K562 (cell line): ENCODE data around the gene TULP1. TPM values are rescaled to one million over a fixed set of nuclear protein-coding genes. Genes with fewer than 3 reads are reported as not detected.

ENCODE experiments used
- ASH1L ChIP-seq: fragments of 450-650 bp; IDR thresholded peaks from 2 replicates; pipeline ENCODE4 v1.6.1; 2018; ENCODE audit warnings: borderline replicate concordance, mild to moderate bottlenecking, low read depth; ENCODE audit not compliant: partially characterized antibody
- CHD1 ChIP-seq: fragments of 200-600 bp; sonication (generic); IDR thresholded peaks from one replicate; pipeline ENCODE4 v1.6.1; 2012; ENCODE audit warnings: mild to moderate bottlenecking, moderate library complexity, low read length, inconsistent platforms
- CTBP1 ChIP-seq: fragments of 450-650 bp; IDR thresholded peaks from 2 replicates; pipeline ENCODE4 v1.6.1; 2016; ENCODE audit warnings: borderline replicate concordance
- GATA2 ChIP-seq: sonication (generic); formaldehyde crosslinking; IDR thresholded peaks from 2 replicates; pipeline ENCODE4 v1.4.0; 2020; ENCODE audit warnings: mild to moderate bottlenecking, missing genetic modification reagents
- GATAD2A ChIP-seq: fragments of 450-650 bp; IDR thresholded peaks from 2 replicates; pipeline ENCODE4 v1.6.1; 2017
- HMGN3 ChIP-seq: IDR thresholded peaks from 2 replicates; pipeline ENCODE4 v1.6.1; 2011; ENCODE audit warnings: borderline replicate concordance, low read depth, mild to moderate bottlenecking, mixed read lengths, low read length; ENCODE audit not compliant: insufficient read length; ENCODE audit errors: extremely low read depth
- MAFG ChIP-seq: fragments of 450-650 bp; conservative IDR thresholded peaks from 2 replicates; pipeline ENCODE4 v1.6.1; 2016; ENCODE audit warnings: missing genetic modification characterization, missing compliant biosample characterization
- MAX ChIP-seq: sonication (generic); formaldehyde crosslinking; IDR thresholded peaks from 2 replicates; pipeline ENCODE4 v1.9.0; 2022; ENCODE audit warnings: mild to moderate bottlenecking, missing genetic modification reagents
- MTA3 ChIP-seq: fragments of 450-650 bp; formaldehyde crosslinking; IDR thresholded peaks from 2 replicates; pipeline ENCODE4 v1.6.1; 2017; ENCODE audit warnings: mild to moderate bottlenecking, borderline replicate concordance
- NCOA1 ChIP-seq: fragments of 450-650 bp; IDR thresholded peaks from 2 replicates; pipeline ENCODE4 v1.6.1; 2016; ENCODE audit warnings: low read depth
- TAF1 ChIP-seq: IDR thresholded peaks from 2 replicates; pipeline ENCODE4 v1.6.1; 2011; ENCODE audit warnings: mild to moderate bottlenecking, low read length, moderate library complexity; ENCODE audit not compliant: insufficient read depth, control insufficient read depth, severe bottlenecking; ENCODE audit errors: extremely low read depth
- ZBTB49 ChIP-seq: sonication (generic); formaldehyde crosslinking; IDR thresholded peaks from 2 replicates; pipeline ENCODE4 v1.8.0; 2022; ENCODE audit warnings: missing genetic modification reagents, mild to moderate bottlenecking, borderline replicate concordance
- ZNF174 ChIP-seq: fragments of 250-450 bp; sonication (Bioruptor Pico); IDR thresholded peaks from 2 replicates; pipeline ENCODE4 v1.4.0; 2020; ENCODE audit warnings: mild to moderate bottlenecking
- ZNF263 ChIP-seq: sonication (generic); formaldehyde crosslinking; IDR thresholded peaks from 2 replicates; pipeline ENCODE4 v1.8.0; 2022; ENCODE audit warnings: mild to moderate bottlenecking, missing genetic modification reagents, borderline replicate concordance
- ZNF431 ChIP-seq: sonication (generic); formaldehyde crosslinking; IDR thresholded peaks from 2 replicates; pipeline ENCODE4 v1.8.0; 2022; ENCODE audit warnings: mild to moderate bottlenecking, missing genetic modification reagents
- polyA plus RNA-seq, 8 experiments: library from polyadenylated mRNA; depleted of rRNA in 4 of 8; stranded (reverse) in 5 of 8; unstranded in 3 of 8; fragments of >200 nt; fragmentation: Nextera tagmentation in 2 of 8; fragmentation: Illumina TruSeq in 1 of 8; extraction: Ambion mirVana in 2 of 8; extraction: Trizol in 1 of 8; gene quantifications; 2 replicates each; pipeline versions ENCODE4 v1.2.1 to v1.2.3, GENCODE V29; 2011 to 2014; ENCODE audit warnings: inconsistent platforms in 1 of 8, missing spikeins in 1 of 8
- total RNA-seq, 7 experiments: library from RNA; depleted of rRNA in 6 of 7; stranded (reverse); fragments of >200 nt in 6 of 7; fragmentation: Illumina TruSeq in 2 of 7; extraction: Trizol in 2 of 7; gene quantifications; 2 replicates each; pipeline versions ENCODE4 v1.2.1 to v1.2.3, GENCODE V29; 2011 to 2021; ENCODE audit warnings: low replicate concordance in 1 of 7
- TF ChIP-seq, protein P1 (sequence below): fragments of 450-650 bp; formaldehyde crosslinking; conservative IDR thresholded peaks from 2 replicates; pipeline ENCODE4 v1.4.0; 2022; ENCODE audit warnings: mild to moderate bottlenecking, missing genetic modification characterization
- TF ChIP-seq, protein P2 (sequence below), 2 experiments: IDR thresholded peaks; 2 replicates each; pipeline ENCODE4 v1.6.1; 2011; ENCODE audit warnings: borderline replicate concordance in 1 of 2, control low read depth in 1 of 2, low read depth in 1 of 2, low read length in 1 of 2, mild to moderate bottlenecking in 1 of 2, mixed read lengths in 1 of 2, moderate library complexity in 1 of 2; ENCODE audit not compliant: insufficient read depth in 1 of 2, insufficient read length in 1 of 2, poor library complexity in 1 of 2, severe bottlenecking in 1 of 2; ENCODE audit errors: extremely low read depth in 1 of 2
- TF ChIP-seq, protein P3 (sequence below), 2 experiments: IDR thresholded peaks; 2 replicates each; pipeline ENCODE4 v1.6.1; 2012; ENCODE audit warnings: improper control_type of control experiment in 2 of 2, low read depth in 2 of 2, low read length in 2 of 2, borderline replicate concordance in 1 of 2

TULP1 gene
- total and polyA plus RNA-seq, 9 of the 15 experiments (the other 6 are each of a cell fraction or from before 2014, with no cell fraction given), result 0.06 to 0.17 (median 0.09) TPM; not detected in 6

- TF ChIP-seq ZBTB49 (peak; percentile 86; the same call in 1 of the 2 replicates), CHD1 (peak; percentile 62), HMGN3 (peak; percentile 86), ZNF174 (CRISPR knock-in tag) (no peak), ZNF431 (CRISPR knock-in tag) (peak; percentile 80), MTA3 (0 out of 2 replicates have a peak, but pooled peaks have one; percentile 5), MAFG (tag) (no peak), GATAD2A (0 out of 2 replicates have a peak, but pooled peaks have one; percentile 50), GATA2 (CRISPR knock-in tag) (no peak), CTBP1 (peak; percentile 29; the same call in 1 of the 2 replicates), MAX (CRISPR knock-in tag) (peak; percentile 89), TAF1 (peak; percentile 76), ZNF263 (CRISPR knock-in tag) (peak; percentile 89), ASH1L (peak; percentile 39), NCOA1 (peak; percentile 27; the same call in 1 of the 2 replicates)
- TF ChIP-seq, protein P1, sequence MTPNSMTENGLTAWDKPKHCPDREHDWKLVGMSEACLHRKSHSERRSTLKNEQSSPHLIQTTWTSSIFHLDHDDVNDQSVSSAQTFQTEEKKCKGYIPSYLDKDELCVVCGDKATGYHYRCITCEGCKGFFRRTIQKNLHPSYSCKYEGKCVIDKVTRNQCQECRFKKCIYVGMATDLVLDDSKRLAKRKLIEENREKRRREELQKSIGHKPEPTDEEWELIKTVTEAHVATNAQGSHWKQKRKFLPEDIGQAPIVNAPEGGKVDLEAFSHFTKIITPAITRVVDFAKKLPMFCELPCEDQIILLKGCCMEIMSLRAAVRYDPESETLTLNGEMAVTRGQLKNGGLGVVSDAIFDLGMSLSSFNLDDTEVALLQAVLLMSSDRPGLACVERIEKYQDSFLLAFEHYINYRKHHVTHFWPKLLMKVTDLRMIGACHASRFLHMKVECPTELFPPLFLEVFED (CRISPR knock-in tag), result peak; percentile 49; the same call in 1 of the 2 replicates
- TF ChIP-seq, protein P2, sequence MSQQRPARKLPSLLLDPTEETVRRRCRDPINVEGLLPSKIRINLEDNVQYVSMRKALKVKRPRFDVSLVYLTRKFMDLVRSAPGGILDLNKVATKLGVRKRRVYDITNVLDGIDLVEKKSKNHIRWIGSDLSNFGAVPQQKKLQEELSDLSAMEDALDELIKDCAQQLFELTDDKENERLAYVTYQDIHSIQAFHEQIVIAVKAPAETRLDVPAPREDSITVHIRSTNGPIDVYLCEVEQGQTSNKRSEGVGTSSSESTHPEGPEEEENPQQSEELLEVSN (IDR thresholded peaks at IDR 0.05; ENCODE audit: borderline replicate concordance in 1 of 2, extremely low read depth in 1 of 2, insufficient read depth in 1 of 2, insufficient read length in 1 of 2, low read depth in 1 of 2, low read length in 1 of 2, poor library complexity in 1 of 2, severe bottlenecking in 1 of 2), result peak; percentile 94 to 95
- TF ChIP-seq, protein P3, sequence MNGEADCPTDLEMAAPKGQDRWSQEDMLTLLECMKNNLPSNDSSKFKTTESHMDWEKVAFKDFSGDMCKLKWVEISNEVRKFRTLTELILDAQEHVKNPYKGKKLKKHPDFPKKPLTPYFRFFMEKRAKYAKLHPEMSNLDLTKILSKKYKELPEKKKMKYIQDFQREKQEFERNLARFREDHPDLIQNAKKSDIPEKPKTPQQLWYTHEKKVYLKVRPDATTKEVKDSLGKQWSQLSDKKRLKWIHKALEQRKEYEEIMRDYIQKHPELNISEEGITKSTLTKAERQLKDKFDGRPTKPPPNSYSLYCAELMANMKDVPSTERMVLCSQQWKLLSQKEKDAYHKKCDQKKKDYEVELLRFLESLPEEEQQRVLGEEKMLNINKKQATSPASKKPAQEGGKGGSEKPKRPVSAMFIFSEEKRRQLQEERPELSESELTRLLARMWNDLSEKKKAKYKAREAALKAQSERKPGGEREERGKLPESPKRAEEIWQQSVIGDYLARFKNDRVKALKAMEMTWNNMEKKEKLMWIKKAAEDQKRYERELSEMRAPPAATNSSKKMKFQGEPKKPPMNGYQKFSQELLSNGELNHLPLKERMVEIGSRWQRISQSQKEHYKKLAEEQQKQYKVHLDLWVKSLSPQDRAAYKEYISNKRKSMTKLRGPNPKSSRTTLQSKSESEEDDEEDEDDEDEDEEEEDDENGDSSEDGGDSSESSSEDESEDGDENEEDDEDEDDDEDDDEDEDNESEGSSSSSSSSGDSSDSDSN (IDR thresholded peaks at IDR 0.05; ENCODE audit: borderline replicate concordance in 1 of 2, low read depth in 2 of 2, low read length in 2 of 2), result peak in 1 of 2 experiments; percentile 79; a peak in 2 of 4 replicates
Measured at GRCh38 chr6:35497571-35498421, 14.9 kb downstream of the TULP1 start (continued).
